ENCODE data around the gene PTH1R.

DNA sequence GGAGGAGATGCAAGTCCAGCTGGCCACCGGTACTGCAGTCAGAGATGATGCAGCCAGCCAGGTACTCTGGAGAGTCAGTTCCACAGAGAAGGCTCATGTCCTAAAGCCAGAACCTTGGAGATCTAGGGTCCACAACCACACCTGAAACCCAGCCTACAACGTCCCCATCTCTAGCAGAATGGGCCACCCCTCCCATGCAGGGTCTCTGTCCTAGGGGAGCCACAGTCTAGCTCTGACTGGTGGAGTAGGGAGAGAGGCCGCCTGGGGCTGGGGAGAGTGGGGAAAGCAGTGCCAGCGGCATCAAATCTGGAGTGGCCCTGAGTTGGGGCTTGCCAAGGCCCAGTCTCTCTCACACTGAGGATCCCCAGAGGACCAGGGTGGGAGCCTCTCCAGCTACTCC lies 43.5 kb downstream of the PTH1R start:
- TF ChIP-seq FOXA1 (IDR thresholded peaks at IDR 0.05) (no peak), CTBP1 (IDR thresholded peaks at IDR 0.05; ENCODE audit: borderline replicate concordance) (no peak)
